ENCODE measurements around the gene TPGS2.

DNA sequence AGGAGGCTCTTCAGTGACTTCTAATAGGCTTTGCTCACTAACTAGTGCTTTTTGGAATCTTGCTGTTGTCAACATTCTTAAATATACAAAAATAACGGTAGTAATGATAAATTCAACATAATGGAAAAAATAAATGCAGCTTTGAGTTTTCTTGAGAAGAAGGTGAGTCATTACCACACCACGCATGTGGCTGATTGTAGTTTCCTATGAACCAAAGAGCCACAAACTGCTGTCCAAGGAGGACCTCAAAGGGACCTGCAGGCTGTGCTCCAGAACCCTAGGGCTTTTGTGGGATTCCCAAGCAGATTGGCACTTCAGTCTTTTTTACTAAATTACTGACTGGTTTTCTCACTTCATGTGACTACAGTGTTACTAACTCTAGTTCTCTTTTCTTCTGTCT, 66.7 kb downstream of the TPGS2 start:
- TF ChIP-seq EZH2phosphoT487 (conservative IDR thresholded peaks at IDR 0.05; ENCODE audit: low read length), result no peak
- TF ChIP-seq, protein P1, sequence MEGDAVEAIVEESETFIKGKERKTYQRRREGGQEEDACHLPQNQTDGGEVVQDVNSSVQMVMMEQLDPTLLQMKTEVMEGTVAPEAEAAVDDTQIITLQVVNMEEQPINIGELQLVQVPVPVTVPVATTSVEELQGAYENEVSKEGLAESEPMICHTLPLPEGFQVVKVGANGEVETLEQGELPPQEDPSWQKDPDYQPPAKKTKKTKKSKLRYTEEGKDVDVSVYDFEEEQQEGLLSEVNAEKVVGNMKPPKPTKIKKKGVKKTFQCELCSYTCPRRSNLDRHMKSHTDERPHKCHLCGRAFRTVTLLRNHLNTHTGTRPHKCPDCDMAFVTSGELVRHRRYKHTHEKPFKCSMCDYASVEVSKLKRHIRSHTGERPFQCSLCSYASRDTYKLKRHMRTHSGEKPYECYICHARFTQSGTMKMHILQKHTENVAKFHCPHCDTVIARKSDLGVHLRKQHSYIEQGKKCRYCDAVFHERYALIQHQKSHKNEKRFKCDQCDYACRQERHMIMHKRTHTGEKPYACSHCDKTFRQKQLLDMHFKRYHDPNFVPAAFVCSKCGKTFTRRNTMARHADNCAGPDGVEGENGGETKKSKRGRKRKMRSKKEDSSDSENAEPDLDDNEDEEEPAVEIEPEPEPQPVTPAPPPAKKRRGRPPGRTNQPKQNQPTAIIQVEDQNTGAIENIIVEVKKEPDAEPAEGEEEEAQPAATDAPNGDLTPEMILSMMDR (IDR thresholded peaks at IDR 0.05; ENCODE audit: insufficient read depth, low read length, poor library complexity, severe bottlenecking), result no peak

Data from SU-DHL-6 (cell line).